MM.1S (cell line): Measurements from ENCODE around the gene ENKUR.

Experiments
- DNase-seq: peaks from one replicate; pipeline ENCODE4 v3.0.0-alpha.2; 2015
- H2AFZ ChIP-seq: fragments of 300-600 bp; sonication (generic); 2 replicates; pipeline ENCODE4 v1.6.0; 2016; ENCODE audit warnings: antibody characterized with exemption, low read length
- H3F3A ChIP-seq: fragments of 300-600 bp; sonication (generic); 2 replicates; pipeline ENCODE4 v1.6.1; 2016; ENCODE audit warnings: mild to moderate bottlenecking, antibody characterized with exemption, low read length, moderate library complexity, mixed read lengths; ENCODE audit not compliant: insufficient read depth
- H3K27ac ChIP-seq: fragments of 300-600 bp; sonication (generic); 2 replicates; pipeline ENCODE4 v1.5.1; 2016; ENCODE audit warnings: mild to moderate bottlenecking, low read length
- H3K27me3 ChIP-seq: fragments of 300-600 bp; sonication (generic); replicated peaks from 2 replicates; pipeline ENCODE4 v1.6.0; 2016; ENCODE audit warnings: low read length; ENCODE audit not compliant: insufficient read depth
- H3K36me3 ChIP-seq: fragments of 300-600 bp; sonication (generic); replicated peaks from 2 replicates; pipeline ENCODE4 v1.6.1; 2016; ENCODE audit warnings: mild to moderate bottlenecking, low read length, mixed read lengths; ENCODE audit not compliant: insufficient read depth
- H3K4me1 ChIP-seq: fragments of 300-600 bp; sonication (generic); 2 replicates; pipeline ENCODE4 v1.6.1; 2016; ENCODE audit warnings: low read length, mixed read lengths
- H3K4me2 ChIP-seq: fragments of 300-600 bp; sonication (generic); 2 replicates; pipeline ENCODE4 v1.6.0; 2016; ENCODE audit warnings: low read depth, low read length
- H3K4me3 ChIP-seq: fragments of 300-600 bp; sonication (generic); 2 replicates; pipeline ENCODE4 v1.5.1; 2016; ENCODE audit warnings: low read length, mixed read lengths
- H3K79me2 ChIP-seq: fragments of 300-600 bp; sonication (generic); 2 replicates; pipeline ENCODE4 v1.6.1; 2016; ENCODE audit warnings: mixed run types, low read length, mixed read lengths
- H3K9ac ChIP-seq: fragments of 300-600 bp; sonication (generic); 2 replicates; pipeline ENCODE4 v1.6.1; 2016; ENCODE audit warnings: low read length, mixed read lengths
- H3K9me2 ChIP-seq: fragments of 300-600 bp; sonication (generic); replicated peaks from 2 replicates; pipeline ENCODE4 v1.6.1; 2016; ENCODE audit warnings: mild to moderate bottlenecking, low read length, mixed read lengths; ENCODE audit not compliant: insufficient read depth
- H3K9me3 ChIP-seq: fragments of 300-600 bp; sonication (generic); replicated peaks from 2 replicates; pipeline ENCODE4 v1.6.1; 2016; ENCODE audit warnings: mild to moderate bottlenecking, low read length, mixed read lengths; ENCODE audit not compliant: insufficient read depth
- H4K20me1 ChIP-seq: fragments of 300-600 bp; sonication (generic); 2 replicates; pipeline ENCODE4 v1.6.1; 2016; ENCODE audit warnings: mild to moderate bottlenecking, low read length, moderate library complexity, mixed read lengths; ENCODE audit not compliant: insufficient read depth
- CTCF ChIP-seq: fragments of 300-600 bp; sonication (generic); IDR thresholded peaks from 2 replicates; pipeline ENCODE4 v1.5.1; 2016; ENCODE audit warnings: antibody characterized with exemption, low read length, mixed read lengths
- EZH2 ChIP-seq: fragments of 300-600 bp; sonication (generic); optimal IDR thresholded peaks from 2 replicates; pipeline ENCODE3; 2017; ENCODE audit warnings: low read depth, mild to moderate bottlenecking, antibody characterized with exemption, low read length, mixed read lengths
- EZH2phosphoT487 ChIP-seq: fragments of 300-600 bp; sonication (generic); IDR thresholded peaks from 2 replicates; pipeline ENCODE4 v1.6.1; 2018; ENCODE audit warnings: antibody characterized with exemption, low read length

The ENKUR gene

GRCh38 chr10:24962995-24963394, 53.0 kb downstream of the ENKUR start:
- no peak for DNase-seq
- H3K9me3 ChIP-seq = no peaks in the 10 kb centered on the region
- H3K4me1 ChIP-seq = no peaks in the 10 kb centered on the region
- no peak overlapping the region for H3K4me2 ChIP-seq
- no peak overlapping the region for H3K9ac ChIP-seq
- H3K9me2 ChIP-seq = no peaks in the 10 kb centered on the region
- H3K4me3 ChIP-seq = no peak overlapping the region
- H3K27me3 ChIP-seq = no peaks in the 10 kb centered on the region
- H3K36me3 ChIP-seq = no peaks in the 10 kb centered on the region
- no peaks in the 10 kb centered on the region for H3F3A ChIP-seq
- no peaks in the 10 kb centered on the region for H4K20me1 ChIP-seq
- no peak overlapping the region for H2AFZ ChIP-seq
- no peak for TF ChIP-seq CTCF
- no peak overlapping the region for H3K27ac ChIP-seq
- no peaks in the 10 kb centered on the region for H3K79me2 ChIP-seq

GRCh38 chr10:24961582-24961981, 54.4 kb downstream of the ENKUR start:
- no peak overlapping the region for H3K9ac ChIP-seq
- H3K9me3 ChIP-seq = no peaks in the 10 kb centered on the region
- no peaks in the 10 kb centered on the region for H3K9me2 ChIP-seq
- no peaks in the 10 kb centered on the region for H3F3A ChIP-seq
- H3K79me2 ChIP-seq = no peaks in the 10 kb centered on the region
- H3K4me3 ChIP-seq = no peak overlapping the region
- H2AFZ ChIP-seq = no peak overlapping the region
- H3K27me3 ChIP-seq = no peaks in the 10 kb centered on the region
- H3K4me1 ChIP-seq = no peaks in the 10 kb centered on the region
- no peak for TF ChIP-seq EZH2
- no peak for TF ChIP-seq CTCF
- TF ChIP-seq EZH2phosphoT487 = no peak
- H4K20me1 ChIP-seq = no peaks in the 10 kb centered on the region
- DNase-seq = no peak
- no peak overlapping the region for H3K4me2 ChIP-seq
- no peaks in the 10 kb centered on the region for H3K36me3 ChIP-seq
- H3K27ac ChIP-seq = no peak overlapping the region

GRCh38 chr10:24959382-24959730, 56.6 kb downstream of the ENKUR start:
- Histone ChIP-seq H4K20me1 (no peaks in the 10 kb centered on the region), H3K4me1 (no peaks in the 10 kb centered on the region), H2AFZ (no peak overlapping the region), H3K9me2 (no peaks in the 10 kb centered on the region), H3K9me3 (no peaks in the 10 kb centered on the region), H3K4me3 (no peak overlapping the region), H3K27ac (no peak overlapping the region), H3F3A (no peaks in the 10 kb centered on the region), H3K27me3 (no peaks in the 10 kb centered on the region), H3K36me3 (no peaks in the 10 kb centered on the region), H3K79me2 (no peaks in the 10 kb centered on the region), H3K9ac (no peak overlapping the region), H3K4me2 (no peak overlapping the region)
- no peak for DNase-seq
- TF ChIP-seq CTCF (no peak), EZH2phosphoT487 (no peak), EZH2 (no peak)
